SU-DHL-6 (cell line): ENCODE results near the gene NCF4.

Experiments used
- H2AFZ ChIP-seq: fragments of 200-600 bp; sonication (generic); 2 replicates; pipeline ENCODE4 v1.6.1; 2014; ENCODE audit warnings: low read depth, mild to moderate bottlenecking, moderate library complexity, mixed read lengths, antibody characterized with exemption, low read length; ENCODE audit not compliant: severe bottlenecking
- H3F3A ChIP-seq: fragments of 200-600 bp; shearing (Covaris generic); 2 replicates; pipeline ENCODE4 v1.6.0; 2016; ENCODE audit warnings: antibody characterized with exemption, mild to moderate bottlenecking; ENCODE audit not compliant: insufficient read depth
- H3K27ac ChIP-seq: fragments of 200-600 bp; sonication (generic); 2 replicates; pipeline ENCODE4 v1.5.1; 2016; ENCODE audit warnings: low read depth, mild to moderate bottlenecking, low read length, moderate library complexity, mixed read lengths
- H3K27me3 ChIP-seq: fragments of 200-600 bp; sonication (generic), shearing (Covaris generic); 2 replicates; pipeline ENCODE4 v1.6.0; 2014; ENCODE audit warnings: mild to moderate bottlenecking, low read length
- H3K36me3 ChIP-seq: fragments of 200-600 bp; sonication (generic); 2 replicates; pipeline ENCODE4 v1.6.1; 2014; ENCODE audit warnings: mild to moderate bottlenecking, low read length, mixed read lengths
- H3K4me2 ChIP-seq: fragments of 300-600, 200-600 bp; shearing (Covaris generic), sonication (generic); 2 replicates; pipeline ENCODE4 v1.6.0; 2014; ENCODE audit warnings: low read length, low read depth, mild to moderate bottlenecking; ENCODE audit not compliant: poor library complexity, severe bottlenecking
- H3K4me3 ChIP-seq: fragments of 200-600 bp; sonication (generic); 2 replicates; pipeline ENCODE4 v1.5.1; 2014; ENCODE audit warnings: antibody characterized with exemption, low read length, mild to moderate bottlenecking, mixed read lengths; ENCODE audit not compliant: insufficient read depth, poor library complexity, severe bottlenecking
- H3K79me2 ChIP-seq: fragments of 200-600 bp; sonication (generic); 2 replicates; pipeline ENCODE4 v1.6.1; 2014; ENCODE audit warnings: mild to moderate bottlenecking, low read length, moderate library complexity; ENCODE audit not compliant: insufficient read depth
- H3K9ac ChIP-seq: fragments of 200-600 bp; sonication (generic); 2 replicates; pipeline ENCODE4 v1.7.0; 2014; ENCODE audit warnings: mild to moderate bottlenecking, low read length
- H3K9me2 ChIP-seq: fragments of 200-600 bp; sonication (generic); replicated peaks from 2 replicates; pipeline ENCODE4 v1.6.1; 2014; ENCODE audit warnings: low read length; ENCODE audit not compliant: insufficient read depth
- H3K9me3 ChIP-seq: fragments of 200-600 bp; sonication (generic); 2 replicates; pipeline ENCODE4 v1.6.1; 2014; ENCODE audit warnings: low read length, mixed read lengths; ENCODE audit not compliant: insufficient read depth
- H4K20me1 ChIP-seq: fragments of 200-600 bp; sonication (generic); 2 replicates; pipeline ENCODE4 v1.6.1; 2014; ENCODE audit warnings: low read depth, mild to moderate bottlenecking, antibody characterized with exemption, low read length, moderate library complexity, mixed read lengths
- CTCF ChIP-seq: fragments of 200-600 bp; sonication (generic); IDR thresholded peaks from one replicate; pipeline ENCODE4 v1.5.1; 2017; ENCODE audit warnings: antibody characterized with exemption, mild to moderate bottlenecking, low read length, moderate library complexity; ENCODE audit not compliant: insufficient read depth, poor library complexity, severe bottlenecking
- EZH2phosphoT487 ChIP-seq: fragments of 200-600 bp; sonication (generic), shearing (Covaris generic); conservative IDR thresholded peaks from 2 replicates; pipeline ENCODE4 v1.6.1; 2018; ENCODE audit warnings: mild to moderate bottlenecking, antibody characterized with exemption, low read length, moderate library complexity, mixed read lengths

Gene NCF4

GRCh38 chr22:36901411-36902142 lies 40.8 kb downstream of the NCF4 start:
- Histone ChIP-seq H3K9me2 (no peaks in the 10 kb centered on the region), H3K4me2 (no peak overlapping the region), H3K9me3 (no peaks in the 10 kb centered on the region), H3K27ac (no peak overlapping the region), H3K9ac (no peak overlapping the region), H3K27me3 (no peaks in the 10 kb centered on the region), H3K4me3 (no peak overlapping the region), H3F3A (no peaks in the 10 kb centered on the region), H2AFZ (no peak overlapping the region), H3K79me2 (no peaks in the 10 kb centered on the region), H3K36me3 (no peaks in the 10 kb centered on the region), H4K20me1 (no peaks in the 10 kb centered on the region)
- TF ChIP-seq EZH2phosphoT487 (no peak), CTCF (no peak)

GRCh38 chr22:36902143-36902926 lies 41.5 kb downstream of the NCF4 start:
- Histone ChIP-seq H4K20me1 (no peaks in the 10 kb centered on the region), H2AFZ (no peak overlapping the region), H3K27ac (no peak overlapping the region), H3K9me2 (no peaks in the 10 kb centered on the region), H3K27me3 (no peaks in the 10 kb centered on the region), H3K4me3 (no peak overlapping the region), H3F3A (no peaks in the 10 kb centered on the region), H3K9ac (no peak overlapping the region), H3K4me2 (no peak overlapping the region), H3K9me3 (no peaks in the 10 kb centered on the region), H3K79me2 (no peaks in the 10 kb centered on the region), H3K36me3 (no peaks in the 10 kb centered on the region)
- TF ChIP-seq EZH2phosphoT487 (no peak), CTCF (no peak)

- Histone ChIP-seq H3K9me2 (no peaks in the 10 kb centered on the region), H3K4me3 (no peak overlapping the region), H3K4me2 (no peak overlapping the region), H2AFZ (no peak overlapping the region), H3K27me3 (no peaks in the 10 kb centered on the region), H3K9ac (no peak overlapping the region), H3K79me2 (no peaks in the 10 kb centered on the region), H3K36me3 (no peaks in the 10 kb centered on the region), H3K27ac (no peak overlapping the region), H3K9me3 (no peaks in the 10 kb centered on the region), H4K20me1 (no peaks in the 10 kb centered on the region), H3F3A (no peaks in the 10 kb centered on the region)
- TF ChIP-seq EZH2phosphoT487 (no peak), CTCF (no peak)
Measured at GRCh38 chr22:36904260-36904880, 43.6 kb downstream of the NCF4 start.
